ENCODE data around the gene KLHL30.

KLHL30 gene

DNA sequence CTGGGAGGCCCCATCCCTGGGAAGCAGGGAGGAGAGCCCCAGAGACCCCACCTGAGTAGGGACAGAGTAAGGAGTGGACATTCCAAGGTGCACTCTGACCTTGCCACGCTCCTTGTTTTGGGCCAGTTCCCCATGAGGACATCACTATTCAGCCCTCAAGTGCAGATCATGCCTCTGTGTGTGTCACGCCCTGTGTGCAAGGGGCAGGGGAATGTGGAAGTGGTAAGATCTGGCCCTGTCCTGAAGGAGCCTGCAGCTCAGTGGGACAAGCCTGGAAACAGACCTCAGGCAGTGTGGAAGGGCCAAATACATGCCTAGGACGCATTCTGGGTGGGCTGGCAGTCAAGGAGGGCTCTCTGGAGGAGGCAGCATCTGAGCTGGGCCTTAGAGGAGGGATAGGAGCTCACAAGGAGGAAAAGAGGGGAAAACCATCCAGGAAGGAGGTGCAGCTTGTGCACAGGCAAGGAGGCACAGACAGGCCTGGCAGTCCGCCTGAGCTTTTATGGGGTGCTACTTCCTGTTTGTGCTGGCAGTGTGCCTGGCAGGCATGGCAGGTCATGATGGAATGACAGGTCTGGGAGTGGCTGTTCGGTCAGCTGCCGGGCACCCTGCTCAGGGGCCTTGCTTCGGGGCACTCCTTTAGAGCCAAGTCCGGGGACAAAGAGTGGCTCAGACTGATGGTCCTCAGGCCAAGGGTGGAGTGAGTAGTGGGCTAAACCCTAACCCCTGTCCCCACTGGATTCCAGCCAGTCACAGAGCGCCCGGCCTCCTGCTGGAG, 3.3 kb downstream of the KLHL30 start:
- H3K4me1 ChIP-seq (ENCODE audit: insufficient read depth, low read length, severe bottlenecking), result peaks cover 11% of the 10 kb centered on the region
- no peaks in the 10 kb centered on the region for H3F3A ChIP-seq (ENCODE audit: insufficient read depth, low read length)
- no peaks in the 10 kb centered on the region for H4K20me1 ChIP-seq (ENCODE audit: insufficient read depth, low read length)
- TF ChIP-seq EZH2 (IDR thresholded peaks at IDR 0.05; ENCODE audit: borderline replicate concordance, low read length) (no peak), CTCF (IDR thresholded peaks at IDR 0.05; ENCODE audit: low read length) (no peak)
- H3K27ac ChIP-seq (ENCODE audit: low read depth, low read length, poor library complexity, severe bottlenecking), result no peak overlapping the region
- no peaks in the 10 kb centered on the region for H3K9me2 ChIP-seq (ENCODE audit: low read depth, low read length)
- H3K4me2 ChIP-seq (ENCODE audit: low read length), result no peak overlapping the region
- peaks cover 23% of the 10 kb centered on the region; the same call in 1 of the 2 replicates for H3K27me3 ChIP-seq (ENCODE audit: insufficient read depth, low read length)
- H3K36me3 ChIP-seq (ENCODE audit: insufficient read depth, low read length), result no peaks in the 10 kb centered on the region
- H3K79me2 ChIP-seq (ENCODE audit: insufficient read depth, low read length), result no peaks in the 10 kb centered on the region
- no peak overlapping the region for H3K9ac ChIP-seq (ENCODE audit: low read length)
- no peaks in the 10 kb centered on the region for H3K9me3 ChIP-seq (ENCODE audit: low read length)
- no peak overlapping the region for H3K4me3 ChIP-seq (ENCODE audit: low read depth, low read length, poor library complexity, severe bottlenecking)
- H2AFZ ChIP-seq (ENCODE audit: low read length), result no peak overlapping the region

DNA sequence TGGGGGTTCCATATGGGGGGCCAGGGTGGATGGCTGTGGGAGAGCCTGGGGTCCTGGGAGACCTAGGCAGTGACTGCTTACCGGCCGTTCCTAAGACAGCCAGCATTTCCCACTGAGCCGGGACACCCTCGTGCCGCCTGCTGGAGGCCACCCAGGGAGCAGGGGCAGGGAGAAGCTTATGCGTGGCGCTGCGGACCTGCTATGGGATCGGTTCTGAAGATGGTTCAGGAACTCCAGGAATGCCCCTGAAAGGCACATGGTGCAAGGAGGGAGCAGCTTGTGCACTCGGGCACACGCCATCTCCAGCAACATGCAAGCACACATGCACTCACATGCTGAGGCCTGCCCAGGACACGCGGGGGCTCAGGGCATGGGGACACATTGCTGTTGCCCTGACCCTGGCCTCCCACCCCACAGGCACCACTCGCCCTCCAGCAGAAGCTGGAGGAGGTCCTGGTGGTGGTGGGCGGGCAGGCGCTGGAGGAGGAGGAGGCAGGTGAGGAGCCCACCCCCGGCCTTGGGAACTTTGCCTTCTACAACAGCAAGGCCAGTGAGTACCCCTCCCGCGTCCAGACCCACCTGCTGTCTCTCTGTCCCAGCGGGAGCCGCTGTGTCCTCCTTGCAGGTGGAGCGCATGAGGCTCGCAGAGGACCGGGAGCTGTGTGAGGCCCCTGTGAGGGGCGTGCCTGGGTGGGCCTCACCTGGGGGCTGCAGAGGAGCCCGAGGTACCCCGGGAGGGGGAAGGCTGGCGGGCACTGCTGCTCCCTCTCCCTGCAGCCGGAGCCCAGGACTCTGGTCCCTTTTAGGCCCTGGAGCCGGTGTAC, 4.1 kb downstream of the KLHL30 start:
- TF ChIP-seq CTCF (IDR thresholded peaks at IDR 0.05; ENCODE audit: low read length) (no peak), EZH2 (IDR thresholded peaks at IDR 0.05; ENCODE audit: borderline replicate concordance, low read length) (no peak)
- Histone ChIP-seq H3K9me3 (ENCODE audit: low read length) (no peaks in the 10 kb centered on the region), H3K4me2 (ENCODE audit: low read length) (no peak overlapping the region), H3K36me3 (ENCODE audit: insufficient read depth, low read length) (no peaks in the 10 kb centered on the region), H3K27ac (ENCODE audit: low read depth, low read length, poor library complexity, severe bottlenecking) (no peak overlapping the region), H3K4me3 (ENCODE audit: low read depth, low read length, poor library complexity, severe bottlenecking) (no peak overlapping the region), H3K79me2 (ENCODE audit: insufficient read depth, low read length) (no peaks in the 10 kb centered on the region), H2AFZ (ENCODE audit: low read length) (no peak overlapping the region), H3K27me3 (ENCODE audit: insufficient read depth, low read length) (peaks cover 21% of the 10 kb centered on the region; the same call in 1 of the 2 replicates), H4K20me1 (ENCODE audit: insufficient read depth, low read length) (no peaks in the 10 kb centered on the region), H3K4me1 (ENCODE audit: insufficient read depth, low read length, severe bottlenecking) (peaks cover 14% of the 10 kb centered on the region), H3K9me2 (ENCODE audit: low read depth, low read length) (no peaks in the 10 kb centered on the region), H3K9ac (ENCODE audit: low read length) (no peak overlapping the region), H3F3A (ENCODE audit: insufficient read depth, low read length) (no peaks in the 10 kb centered on the region)

- no peaks in the 10 kb centered on the region for H3K9me3 ChIP-seq (ENCODE audit: low read length)
- no peaks in the 10 kb centered on the region for H3K79me2 ChIP-seq (ENCODE audit: insufficient read depth, low read length)
- TF ChIP-seq EZH2 (IDR thresholded peaks at IDR 0.05; ENCODE audit: borderline replicate concordance, low read length) (no peak), CTCF (IDR thresholded peaks at IDR 0.05; ENCODE audit: low read length) (no peak)
- peaks cover 14% of the 10 kb centered on the region; the same call in 1 of the 2 replicates for H3K27me3 ChIP-seq (ENCODE audit: insufficient read depth, low read length)
- no peak overlapping the region for H2AFZ ChIP-seq (ENCODE audit: low read length)
- H3K36me3 ChIP-seq (ENCODE audit: insufficient read depth, low read length), result no peaks in the 10 kb centered on the region
- no peak overlapping the region for H3K4me2 ChIP-seq (ENCODE audit: low read length)
- H3F3A ChIP-seq (ENCODE audit: insufficient read depth, low read length), result no peaks in the 10 kb centered on the region
- no peak overlapping the region for H3K4me3 ChIP-seq (ENCODE audit: low read depth, low read length, poor library complexity, severe bottlenecking)
- H3K4me1 ChIP-seq (ENCODE audit: insufficient read depth, low read length, severe bottlenecking), result peaks cover 14% of the 10 kb centered on the region
- no peak overlapping the region for H3K9ac ChIP-seq (ENCODE audit: low read length)
- no peaks in the 10 kb centered on the region for H3K9me2 ChIP-seq (ENCODE audit: low read depth, low read length)
- H4K20me1 ChIP-seq (ENCODE audit: insufficient read depth, low read length), result no peaks in the 10 kb centered on the region
- no peak overlapping the region for H3K27ac ChIP-seq (ENCODE audit: low read depth, low read length, poor library complexity, severe bottlenecking)
These were observed 4.9 kb downstream of the KLHL30 start for GRCh38 chr2:238143239-238143951.

Measured in OCI-LY1 (cell line).